Measurements from ENCODE around the gene FAM168B.
"Not testable (repeated sequence)": the region's sequence is repeated elsewhere in the genome, so short reads cannot be mapped to it uniquely, and the experiment has no call there.

FAM168B gene

GRCh38 chr2:131120815-131121317 is 27.6 kb upstream of the FAM168B start:
- H3K4me3 ChIP-seq (ENCODE audit: low read depth, low read length) = no peak overlapping the region
- no peak for DNase-seq (ENCODE audit: low read depth, low spot score)
- in situ Hi-C loops (cut with HindIII; ENCODE audit: low sequenced_read_pairs) = no loop called here
- TF ChIP-seq, protein P1, sequence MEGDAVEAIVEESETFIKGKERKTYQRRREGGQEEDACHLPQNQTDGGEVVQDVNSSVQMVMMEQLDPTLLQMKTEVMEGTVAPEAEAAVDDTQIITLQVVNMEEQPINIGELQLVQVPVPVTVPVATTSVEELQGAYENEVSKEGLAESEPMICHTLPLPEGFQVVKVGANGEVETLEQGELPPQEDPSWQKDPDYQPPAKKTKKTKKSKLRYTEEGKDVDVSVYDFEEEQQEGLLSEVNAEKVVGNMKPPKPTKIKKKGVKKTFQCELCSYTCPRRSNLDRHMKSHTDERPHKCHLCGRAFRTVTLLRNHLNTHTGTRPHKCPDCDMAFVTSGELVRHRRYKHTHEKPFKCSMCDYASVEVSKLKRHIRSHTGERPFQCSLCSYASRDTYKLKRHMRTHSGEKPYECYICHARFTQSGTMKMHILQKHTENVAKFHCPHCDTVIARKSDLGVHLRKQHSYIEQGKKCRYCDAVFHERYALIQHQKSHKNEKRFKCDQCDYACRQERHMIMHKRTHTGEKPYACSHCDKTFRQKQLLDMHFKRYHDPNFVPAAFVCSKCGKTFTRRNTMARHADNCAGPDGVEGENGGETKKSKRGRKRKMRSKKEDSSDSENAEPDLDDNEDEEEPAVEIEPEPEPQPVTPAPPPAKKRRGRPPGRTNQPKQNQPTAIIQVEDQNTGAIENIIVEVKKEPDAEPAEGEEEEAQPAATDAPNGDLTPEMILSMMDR (IDR thresholded peaks at IDR 0.05; ENCODE audit: low read depth, low read length) = no peak

DNA sequence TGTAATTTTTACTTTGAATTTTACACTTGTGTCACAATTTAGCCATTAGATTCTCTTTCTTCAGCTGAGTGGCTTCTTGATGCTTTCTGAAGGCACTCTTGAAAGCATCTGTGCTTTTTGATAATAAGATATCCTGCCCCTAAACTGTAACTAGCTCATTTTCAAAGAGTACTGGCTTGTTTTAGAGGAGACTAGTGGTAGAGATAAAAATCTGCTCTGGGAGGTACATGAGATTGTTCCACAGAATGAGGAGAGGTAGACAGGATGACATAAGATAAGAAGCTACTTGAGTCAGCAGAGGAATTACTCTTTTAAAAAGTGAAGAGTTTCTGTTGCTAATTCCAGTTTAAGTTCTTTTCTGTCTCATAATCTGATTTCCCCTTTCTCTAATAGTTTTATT is 22.5 kb upstream of the FAM168B start:
- DNase-seq (ENCODE audit: low read depth, low spot score) = no peak
- in situ Hi-C loops (cut with HindIII; ENCODE audit: low sequenced_read_pairs) = no loop called here
- H3K4me3 ChIP-seq (ENCODE audit: low read depth, low read length) = no peak overlapping the region
- TF ChIP-seq, protein P1 (IDR thresholded peaks at IDR 0.05; ENCODE audit: low read depth, low read length) = no peak

DNA sequence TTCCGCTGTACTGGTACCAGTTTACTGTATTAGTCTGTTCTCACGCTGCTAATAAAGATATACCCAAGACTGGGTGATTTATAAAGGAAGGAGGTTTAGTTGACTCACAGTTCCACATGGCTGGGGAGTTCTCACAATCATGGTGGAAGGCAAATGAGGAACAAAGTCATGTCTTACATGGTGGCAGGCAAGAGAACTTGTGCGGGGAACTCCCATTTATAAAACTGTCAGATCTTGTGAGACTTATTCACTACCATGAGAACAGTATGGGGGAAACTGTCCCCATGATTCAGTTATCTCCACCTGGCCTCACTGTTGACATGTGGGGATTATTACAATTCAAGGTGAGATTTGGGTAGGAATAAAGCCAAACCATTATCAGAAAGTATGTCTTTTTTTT is 21.7 kb upstream of the FAM168B start:
- DNase-seq (ENCODE audit: low read depth, low spot score); in situ Hi-C loops (cut with HindIII; ENCODE audit: low sequenced_read_pairs); H3K4me3 ChIP-seq (ENCODE audit: low read depth, low read length): not testable (repeated sequence)

DNA sequence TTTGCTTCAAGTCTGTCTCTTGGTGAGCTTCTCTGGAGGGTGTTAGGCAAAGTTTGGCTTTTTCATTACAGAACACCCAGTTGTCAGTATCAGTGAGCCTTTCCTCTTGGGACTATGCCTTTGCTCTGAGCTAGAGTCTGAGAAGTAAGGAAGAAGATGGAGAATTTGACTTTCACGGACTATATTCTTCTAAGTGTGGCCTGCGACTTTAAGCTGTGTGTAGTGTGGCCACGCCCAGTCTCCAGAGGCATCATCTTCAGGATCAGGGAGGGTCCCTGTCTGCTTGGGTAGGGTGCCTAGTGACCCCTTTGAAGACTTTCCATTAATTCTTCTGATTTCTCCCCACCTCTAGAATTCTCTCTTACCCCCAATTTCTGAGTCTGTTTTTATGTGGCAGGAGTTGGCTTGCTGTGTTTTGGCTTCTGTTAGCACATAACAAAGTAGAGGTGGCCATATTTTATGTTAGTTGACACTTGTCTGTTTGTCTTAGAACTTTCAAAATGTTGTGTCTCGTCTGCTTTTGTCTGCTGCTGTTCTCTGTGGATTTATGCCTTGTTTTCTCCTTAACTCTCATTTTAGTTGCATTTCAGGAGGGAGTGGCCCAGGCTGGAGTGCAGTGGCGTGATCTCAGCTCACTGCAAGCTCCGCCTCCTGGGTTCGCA is 20.4 kb upstream of the FAM168B start:
- in situ Hi-C loops (cut with HindIII; ENCODE audit: low sequenced_read_pairs) = no loop called here

DNA sequence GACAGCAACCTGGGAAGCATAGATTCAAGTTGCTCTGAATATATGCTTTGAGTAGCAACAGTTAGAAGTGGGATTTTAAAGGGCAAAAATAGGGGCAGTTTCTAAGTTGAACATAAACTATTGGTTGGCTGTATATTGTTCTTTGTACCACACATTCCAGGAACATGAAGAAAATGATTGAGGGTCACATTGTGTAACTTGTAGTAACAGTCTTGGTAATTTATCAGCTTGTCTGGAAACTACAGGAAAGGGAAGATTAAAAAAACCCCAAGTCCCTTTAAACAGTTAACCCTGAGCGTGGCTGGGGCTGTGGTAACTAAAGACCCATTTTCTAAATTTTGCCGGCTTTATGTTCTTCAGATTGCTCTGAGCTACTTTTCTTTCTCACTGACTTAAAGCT is 19.3 kb upstream of the FAM168B start:
- DNase-seq (ENCODE audit: low read depth, low spot score) = no peak
- H3K4me3 ChIP-seq (ENCODE audit: low read depth, low read length) = no peak overlapping the region
- in situ Hi-C loops (cut with HindIII; ENCODE audit: low sequenced_read_pairs) = no loop called here
- TF ChIP-seq, protein P1 (IDR thresholded peaks at IDR 0.05; ENCODE audit: low read depth, low read length) = no peak

More for the DNA sequence above, 20.4 kb upstream of the FAM168B start:
- no peak for DNase-seq (ENCODE audit: low read depth, low spot score)
- TF ChIP-seq, protein P1 (IDR thresholded peaks at IDR 0.05; ENCODE audit: low read depth, low read length) = no peak
- no peak overlapping the region for H3K4me3 ChIP-seq (ENCODE audit: low read depth, low read length)

DNA sequence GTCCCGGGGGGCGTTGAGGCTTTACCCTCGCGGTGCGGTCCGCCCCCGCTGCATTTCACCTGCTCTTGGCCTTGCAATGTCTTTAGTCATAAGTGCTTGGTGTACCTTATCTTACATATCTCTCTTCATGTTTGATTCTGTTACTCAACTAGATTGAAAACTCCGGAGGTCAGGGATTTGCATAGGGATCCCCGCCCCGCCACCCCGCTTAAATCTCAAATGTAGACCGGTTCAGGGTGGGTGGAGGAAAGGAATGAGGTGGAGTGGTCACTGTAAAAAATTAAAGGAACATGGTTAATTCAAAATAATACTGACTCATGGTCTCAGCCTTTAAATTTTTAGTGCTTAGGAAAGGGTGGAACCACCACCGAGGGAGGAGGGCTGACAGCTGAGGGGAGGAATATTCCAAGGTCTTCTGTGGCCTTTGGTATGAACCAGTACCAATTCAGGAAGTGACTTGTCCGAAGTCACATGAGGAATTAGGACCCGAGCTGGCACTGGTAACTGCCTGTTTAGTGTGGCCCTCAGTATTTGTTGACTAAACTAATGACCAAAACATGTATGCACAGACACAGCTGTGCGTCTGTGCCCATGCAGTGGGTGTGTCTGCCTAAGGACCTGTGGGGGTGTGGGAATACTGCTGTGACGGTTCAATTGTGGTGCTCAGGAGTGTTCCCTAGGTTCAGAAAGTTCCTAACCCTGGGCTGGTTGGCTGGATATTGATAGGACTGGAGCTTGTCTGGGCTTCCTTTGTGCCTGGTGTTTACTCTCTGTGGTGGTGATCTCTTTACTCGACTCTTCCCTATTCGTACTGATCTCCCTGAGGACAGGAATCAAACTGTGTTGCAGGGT is 12.9 kb upstream of the FAM168B start:
- peak; percentile 27 for DNase-seq (ENCODE audit: low read depth, low spot score)
- TF ChIP-seq, protein P1 (IDR thresholded peaks at IDR 0.05; ENCODE audit: low read depth, low read length) = no peak

More for the DNA sequence above, 12.9 kb upstream of the FAM168B start:
- H3K4me3 ChIP-seq (ENCODE audit: low read depth, low read length) = peak overlapping the region; percentile 98
- in situ Hi-C loops (cut with HindIII; ENCODE audit: low sequenced_read_pairs) = no loop called here

All from astrocyte of the spinal cord (primary cell).